ENCODE measurements around the gene SFI1. TPM values are rescaled to one million over a fixed set of nuclear protein-coding genes. Genes with fewer than 3 reads are reported as not detected.
"Not testable (repeated sequence)": the region's sequence is repeated elsewhere in the genome, so short reads cannot be mapped to it uniquely, and the experiment has no call there.

The SFI1 gene
- polyA plus RNA-seq, 12 donors = 5.8 to 28.7 (median 10.8) TPM; not detected in 1

- DNase-seq = peak; percentile 90
These were observed 6.5 kb upstream of the SFI1 start, which contains the start of gene EIF4ENIF1 for GRCh38 chr22:31489632-31490495. TSS of gene EIF4ENIF1 (minus strand) at chr22:31489842. CDS start at chr22:31488718, 1,124 bp downstream.

DNA sequence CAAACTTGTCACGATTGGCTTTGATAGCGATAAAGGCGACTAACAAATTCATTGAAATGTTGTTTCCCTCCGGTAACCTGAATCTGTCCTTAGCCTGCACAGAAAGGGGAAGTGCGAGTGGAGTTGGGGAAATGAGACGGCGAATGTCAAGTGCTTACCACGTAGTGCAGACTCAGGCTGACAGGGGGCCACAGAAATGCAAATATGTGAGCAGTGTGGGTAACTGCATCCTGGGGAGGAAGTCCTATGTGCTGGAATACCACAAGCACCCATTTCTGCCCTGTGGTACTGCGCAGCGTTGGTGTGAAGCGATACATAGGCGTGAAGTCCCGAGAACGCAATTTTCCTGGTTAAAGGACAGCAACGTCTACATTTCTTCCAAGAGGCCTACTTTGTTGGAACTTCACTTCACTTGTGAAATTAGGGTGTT lies 5.8 kb upstream of the SFI1 start:
- DNase-seq = peak; percentile 56

DNA sequence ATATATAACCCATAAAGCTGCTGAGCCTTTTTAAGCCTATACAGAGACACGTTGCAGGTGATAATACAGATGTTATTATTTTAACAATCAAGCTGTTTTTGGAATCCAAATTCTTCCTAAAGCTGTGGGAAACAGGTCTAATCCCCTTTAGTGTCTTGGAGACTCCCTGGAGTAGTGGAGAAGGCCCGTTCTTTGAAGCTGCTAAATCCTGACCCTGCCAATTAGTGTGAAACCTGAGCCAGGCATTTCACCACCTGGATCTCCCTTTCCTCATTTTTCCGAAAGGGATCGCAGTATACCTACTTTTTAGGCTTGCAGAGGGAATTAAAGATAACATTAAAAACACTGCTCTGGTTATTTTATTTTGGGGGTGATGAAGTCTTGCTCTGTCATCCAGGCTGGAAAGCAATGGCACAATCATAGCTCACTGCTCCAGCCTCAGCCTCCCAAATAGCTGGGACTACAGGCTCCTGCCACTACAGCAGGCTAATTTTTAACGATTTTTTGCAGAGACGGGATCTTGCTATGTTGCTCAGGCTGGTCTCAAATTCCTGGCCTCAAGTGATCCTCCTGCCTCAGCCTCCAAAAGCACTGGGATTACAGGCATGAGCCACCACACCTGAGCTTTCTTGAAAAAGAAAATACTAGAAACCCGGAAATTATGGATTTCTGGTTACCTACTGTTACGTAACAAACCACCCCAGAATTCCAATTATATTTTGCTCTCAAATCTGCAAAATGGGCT lies 4.9 kb upstream of the SFI1 start:
- no peak for DNase-seq

- DNase-seq = no peak
These were observed 4.2 kb upstream of the SFI1 start for GRCh38 chr22:31492151-31492550.

GRCh38 chr22:31493355-31493754 lies 3.0 kb upstream of the SFI1 start:
- not testable (repeated sequence) for DNase-seq

DNA sequence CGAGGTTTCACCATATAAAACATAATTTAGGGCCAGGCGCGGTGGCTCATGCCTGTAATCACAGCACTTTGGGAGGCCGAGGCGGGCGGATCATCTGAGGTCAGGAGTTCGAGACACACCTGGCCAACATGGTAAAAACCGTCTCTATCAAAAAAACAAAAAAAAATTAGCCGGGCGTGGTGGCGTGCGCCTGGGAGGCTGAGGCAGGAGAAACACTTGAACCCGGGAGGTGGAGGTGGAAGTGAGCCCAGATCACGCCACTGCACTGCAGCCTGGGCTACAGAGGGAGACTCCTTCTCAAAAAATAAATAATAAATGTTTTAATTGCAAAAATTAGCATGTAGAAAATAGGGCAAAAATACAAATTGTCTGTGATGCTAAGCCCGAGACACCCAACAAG lies 993 bp upstream of the SFI1 start:
- no peak for DNase-seq

GRCh38 chr22:31496735-31497146 lies 405 bp downstream of the SFI1 start:
- peak; percentile 15 for DNase-seq

GRCh38 chr22:31497148-31497938 lies 1.0 kb downstream of the SFI1 start:
- DNase-seq = no peak

DNA sequence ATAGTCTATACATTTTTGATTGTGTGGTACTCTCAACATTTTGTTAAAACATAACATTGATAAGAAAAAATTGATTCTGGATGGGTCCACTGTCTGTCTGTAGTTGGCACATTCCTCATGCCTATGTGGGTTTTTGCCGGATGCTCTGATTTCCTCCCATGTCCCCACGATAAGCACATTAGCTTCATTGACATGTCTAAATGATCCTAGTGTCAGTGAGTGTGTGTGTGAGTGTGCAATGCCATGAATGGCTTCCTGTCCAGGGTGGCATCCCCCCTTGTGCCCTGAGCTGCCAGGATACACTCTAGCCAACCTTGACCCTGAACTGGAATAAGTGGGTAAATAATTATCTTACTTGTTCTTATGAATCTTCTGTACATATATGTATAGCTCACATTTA lies 5.4 kb downstream of the SFI1 start:
- no peak for DNase-seq

DNA sequence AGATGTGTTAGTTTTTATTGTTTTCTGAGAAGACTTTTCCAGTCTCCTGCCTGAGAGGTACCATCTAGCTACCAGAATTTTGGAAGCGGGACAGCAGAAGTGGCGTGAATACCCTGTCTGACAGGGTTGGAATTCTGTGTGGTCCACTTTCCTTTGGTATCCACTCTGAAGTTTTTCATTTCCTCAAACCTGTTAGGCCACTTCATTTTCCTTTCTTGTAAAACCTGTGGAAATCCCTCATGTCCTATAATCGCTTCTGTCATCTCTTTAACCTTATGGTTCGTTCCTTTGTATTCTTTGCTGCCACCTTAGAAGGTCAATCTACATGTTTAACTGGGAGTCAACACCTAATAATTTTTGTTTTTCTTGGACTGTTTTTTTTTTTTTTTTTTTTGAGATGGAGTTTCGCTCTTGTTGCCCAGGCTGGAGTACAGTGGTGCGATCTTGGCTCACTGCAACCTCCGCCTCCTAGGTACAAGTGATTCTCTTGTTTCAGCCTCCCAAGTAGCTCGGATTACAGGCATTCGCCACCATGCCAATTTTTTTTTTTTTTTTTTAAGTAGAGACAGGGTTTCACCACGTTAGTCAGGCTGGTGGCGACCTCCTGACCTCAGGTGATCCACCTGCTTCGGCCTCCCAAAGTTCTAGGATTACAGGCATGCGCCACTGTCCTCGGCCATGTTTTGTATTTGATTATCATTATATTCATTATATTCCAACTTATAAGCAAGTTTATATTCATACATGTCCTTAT lies 7.1 kb downstream of the SFI1 start:
- no peak for DNase-seq

GRCh38 chr22:31504282-31504681 lies 7.9 kb downstream of the SFI1 start:
- DNase-seq = no peak

DNA sequence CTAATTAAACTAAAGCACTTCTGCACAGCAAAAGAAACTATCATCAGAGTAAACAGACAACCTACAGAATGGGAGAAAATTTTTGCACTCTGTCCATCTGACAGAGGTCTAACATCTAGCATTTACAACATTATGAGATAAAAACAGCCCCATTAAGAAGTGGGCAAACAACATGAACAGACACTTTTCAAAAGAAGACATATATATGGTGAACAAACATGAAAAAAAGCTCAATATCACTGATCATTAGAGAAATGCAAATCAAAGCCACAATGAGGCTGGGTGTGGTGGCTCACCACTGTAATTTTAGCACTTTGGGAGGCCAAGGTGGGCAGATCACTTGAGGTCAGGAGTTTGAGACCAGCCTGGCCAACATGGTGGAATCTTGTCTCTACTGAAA lies 11.2 kb downstream of the SFI1 start:
- DNase-seq = not testable (repeated sequence)

DNA sequence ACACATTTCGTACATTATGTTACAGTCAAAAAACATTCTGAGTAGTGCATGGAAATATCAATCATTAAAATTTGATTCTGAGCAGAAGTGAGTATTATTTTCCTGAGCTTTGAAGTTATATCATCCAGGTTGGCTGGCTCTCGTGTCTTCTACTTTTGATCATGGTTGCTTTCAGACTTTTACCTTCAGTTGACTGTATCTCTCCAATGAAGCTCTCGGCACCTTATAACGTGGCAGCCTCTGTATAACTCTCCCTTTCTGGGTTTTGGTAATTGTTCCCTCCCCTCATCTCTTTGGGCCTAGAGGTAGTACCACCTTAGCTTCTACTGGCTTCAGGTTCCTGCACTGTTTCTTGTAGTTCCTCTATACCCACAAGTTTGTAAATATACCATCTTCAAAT lies 12.2 kb downstream of the SFI1 start:
- no peak for DNase-seq

DNA sequence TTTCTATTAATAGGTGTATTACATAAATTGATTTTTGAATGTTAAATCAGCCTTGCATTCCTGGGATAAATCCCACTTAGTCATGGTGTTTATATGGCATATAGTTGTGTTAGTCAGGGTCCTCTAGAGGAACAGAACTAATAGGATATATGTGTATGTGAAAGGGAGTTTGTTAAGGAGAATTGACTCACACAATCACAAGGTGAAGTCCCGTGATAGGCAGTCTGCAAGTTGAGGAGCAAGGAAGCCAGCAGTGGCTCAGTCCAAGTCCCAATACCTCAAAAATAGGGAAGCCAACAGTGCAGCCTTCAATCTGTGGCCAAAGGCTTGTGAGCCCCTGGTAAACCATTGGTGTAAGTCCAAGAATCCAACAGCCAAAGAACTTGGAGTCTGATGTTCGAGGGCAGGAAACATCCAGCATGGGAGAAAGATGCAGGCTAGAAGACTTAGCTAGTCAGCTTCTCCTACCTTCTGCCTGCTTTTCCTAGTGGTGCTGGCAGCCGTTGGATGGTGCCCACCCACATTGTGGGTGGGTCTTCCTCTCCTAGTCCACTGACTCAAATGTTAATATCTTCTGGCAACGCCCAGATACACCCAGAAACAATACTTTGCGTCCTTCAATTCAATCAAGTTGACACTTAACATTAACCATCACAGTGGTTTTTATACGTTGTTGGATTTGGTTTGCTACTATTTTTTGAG lies 12.9 kb downstream of the SFI1 start:
- no peak for DNase-seq

DNA sequence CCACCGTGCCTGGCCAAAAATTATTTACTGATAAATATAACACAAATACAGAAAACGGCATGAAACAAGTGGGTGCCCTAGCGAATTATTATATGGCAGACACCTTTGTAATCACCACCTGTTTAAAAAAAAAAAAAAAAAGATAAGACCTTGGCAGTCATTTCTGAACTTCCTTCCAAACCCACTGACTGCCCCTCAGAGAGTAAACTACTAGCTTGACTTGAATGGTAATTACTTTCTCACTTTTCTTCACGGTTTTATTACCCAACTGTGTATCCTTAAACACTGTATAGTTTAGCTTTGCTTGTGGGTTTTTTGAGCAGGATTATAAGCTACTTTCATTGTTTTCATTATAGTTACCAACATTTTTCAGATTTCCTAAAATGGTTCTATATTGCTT lies 23.7 kb downstream of the SFI1 start:
- no peak for DNase-seq

DNA sequence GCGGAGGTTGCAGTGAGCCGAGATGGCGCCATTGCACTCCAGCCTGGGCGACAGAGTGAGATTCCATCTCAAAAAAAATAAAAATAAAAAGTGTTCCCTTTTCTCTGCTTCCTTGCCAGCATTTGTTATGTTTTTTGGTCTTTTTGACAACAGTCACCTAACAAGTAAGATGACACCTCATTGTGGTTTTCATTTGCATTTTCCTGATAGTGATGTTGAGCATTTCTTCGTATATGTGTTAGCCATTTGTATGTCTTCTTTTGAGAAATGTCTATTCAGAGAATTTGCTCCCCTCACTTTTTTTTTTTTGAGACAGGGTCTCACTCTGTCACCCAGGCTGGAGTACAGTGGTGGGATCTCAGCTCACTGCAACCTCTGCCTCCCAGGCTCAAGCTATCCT lies 27.8 kb downstream of the SFI1 start:
- not testable (repeated sequence) for DNase-seq

DNA sequence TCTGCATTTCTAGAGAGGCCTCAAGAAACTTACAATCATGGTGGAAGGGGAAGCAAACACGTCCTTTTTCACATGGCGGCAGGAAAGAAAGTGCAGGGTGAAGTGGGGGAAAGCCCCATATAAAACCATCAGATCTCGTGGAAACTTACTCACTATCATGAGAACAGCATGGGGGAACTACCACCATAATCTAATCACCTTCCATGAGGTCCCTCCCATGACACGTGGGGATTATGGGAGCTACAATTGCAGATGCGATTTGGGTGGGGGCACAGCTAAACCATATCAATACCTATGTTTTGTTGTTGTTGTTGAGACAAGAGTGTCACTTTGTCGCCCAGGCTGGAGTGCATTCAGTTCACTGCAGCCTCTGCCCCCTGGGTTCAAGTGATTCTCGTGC lies 29.9 kb downstream of the SFI1 start:
- no peak for DNase-seq

DNA sequence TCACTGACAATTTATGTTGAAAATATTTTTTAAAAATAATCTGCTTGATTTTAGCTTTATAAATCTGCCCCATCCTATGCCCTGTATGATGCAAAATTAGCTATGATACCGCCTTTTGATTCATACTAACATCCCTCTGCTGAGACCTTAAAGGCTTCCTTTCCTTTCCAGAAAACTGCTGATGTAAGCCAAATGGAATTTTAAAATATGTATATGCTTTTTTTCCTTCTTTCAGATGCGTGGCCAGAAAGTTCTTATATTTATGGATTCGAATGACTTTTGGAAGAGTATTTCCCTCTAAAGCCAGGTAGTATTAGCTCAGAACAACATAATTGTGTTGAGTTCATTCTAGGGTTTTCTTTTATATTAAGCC lies 34.5 kb downstream of the SFI1 start:
- DNase-seq = peak; percentile 52

- DNase-seq = peak; percentile 5
These were observed 35.7 kb downstream of the SFI1 start for GRCh38 chr22:31532060-31532459.

DNA sequence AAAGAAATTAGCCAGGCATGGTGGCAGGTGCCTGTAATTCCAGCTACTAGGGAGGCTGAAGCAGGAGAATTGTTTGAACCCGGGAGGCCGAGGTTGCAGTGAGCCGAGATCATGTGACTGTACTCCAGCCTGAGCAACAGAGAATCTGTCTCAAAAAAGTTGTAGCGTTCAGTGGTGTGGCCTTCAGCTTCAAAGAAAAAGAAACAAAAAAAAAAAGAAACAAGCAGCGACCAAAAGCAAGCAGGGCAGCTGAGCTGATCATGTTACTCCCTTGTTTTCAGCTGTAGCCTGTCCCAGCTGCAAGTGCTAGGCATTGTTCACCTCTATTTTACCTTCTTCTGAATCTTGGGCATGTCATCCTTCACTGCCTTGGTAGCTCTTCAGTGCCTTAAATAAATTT lies 37.0 kb downstream of the SFI1 start:
- no peak for DNase-seq

- no peak for DNase-seq
These were observed 40.7 kb downstream of the SFI1 start for GRCh38 chr22:31537019-31537535.
